DMS53 treated with DMSO at 0.1 percent for 48 hours (cell line): Measurements from ENCODE around the gene LRP6.
"Not testable (repeated sequence)": the region's sequence is repeated elsewhere in the genome, so short reads cannot be mapped to it uniquely, and the experiment has no call there.

Experiments
- DNase-seq: peaks from one replicate; lab custom pipeline; 2025; ENCODE audit not compliant: unreplicated experiment; lab: John Stamatoyannopoulos, UW

Gene LRP6

GRCh38 chr12:12265571-12266388, 1.1 kb downstream of the LRP6 start:
- DNase-seq: peak; percentile 27

DNA sequence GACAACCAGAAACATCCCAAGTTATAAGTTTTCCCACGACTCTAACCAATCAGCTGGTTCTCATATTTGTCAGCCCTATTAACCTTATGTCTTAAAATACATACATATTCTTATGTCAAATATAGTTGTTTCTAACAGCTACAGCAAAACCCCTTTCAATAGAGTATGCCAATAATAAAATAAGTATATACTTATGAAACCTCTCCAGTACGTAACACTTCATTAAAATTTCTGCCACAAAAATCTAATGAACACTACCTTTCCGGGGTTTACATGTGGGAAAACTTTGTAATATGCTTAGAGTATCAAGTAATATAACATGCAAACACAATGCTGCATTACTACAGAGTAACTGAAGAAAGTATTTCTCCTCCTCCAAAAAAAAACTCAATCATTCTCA, 1.8 kb downstream of the LRP6 start:
- DNase-seq: no peak

DNA sequence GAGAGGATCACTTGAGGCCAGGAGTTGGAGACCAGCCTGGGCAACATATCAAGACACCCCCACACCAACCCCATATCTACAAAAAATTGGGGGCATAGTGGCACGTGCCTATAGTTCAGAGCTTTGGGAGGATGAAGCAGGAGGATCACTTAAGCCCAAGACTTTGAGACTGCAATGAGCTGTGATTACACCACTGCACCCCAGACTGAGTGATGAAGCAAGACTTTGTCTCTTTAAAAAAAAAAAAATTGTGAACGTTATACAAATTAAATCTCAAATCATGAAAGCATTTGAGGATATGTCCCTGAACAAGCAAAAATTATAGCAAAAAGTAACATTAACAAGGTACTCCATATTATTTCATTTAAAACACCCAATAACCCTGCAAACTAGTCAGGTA, 2.9 kb downstream of the LRP6 start:
- no peak for DNase-seq

GRCh38 chr12:12256291-12256757, 10.5 kb downstream of the LRP6 start:
- not testable (repeated sequence) for DNase-seq

DNA sequence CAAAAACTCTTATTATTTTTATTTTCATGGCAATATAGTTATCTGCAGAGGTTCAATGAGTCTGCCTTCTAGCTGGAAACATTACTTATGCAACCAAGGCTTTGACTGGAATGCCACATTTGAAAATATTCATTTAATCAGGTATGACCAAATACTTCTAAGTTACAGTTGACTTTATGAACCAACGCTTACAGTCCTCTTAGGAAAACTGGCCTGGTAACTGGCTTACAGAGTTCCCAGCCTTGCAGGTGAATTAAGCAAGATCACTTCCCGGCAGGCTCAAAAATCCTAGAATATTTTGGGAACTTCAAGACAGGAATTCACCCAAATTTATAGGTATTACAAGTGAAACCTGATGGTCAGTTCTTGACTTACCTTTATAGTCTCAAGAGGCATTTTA, 12.3 kb downstream of the LRP6 start:
- no peak for DNase-seq

GRCh38 chr12:12249216-12250050, 17.4 kb downstream of the LRP6 start:
- DNase-seq: no peak

GRCh38 chr12:12247584-12247983, 19.3 kb downstream of the LRP6 start:
- DNase-seq: no peak

- no peak for DNase-seq
These were observed 22.5 kb downstream of the LRP6 start for GRCh38 chr12:12244341-12244740.

DNA sequence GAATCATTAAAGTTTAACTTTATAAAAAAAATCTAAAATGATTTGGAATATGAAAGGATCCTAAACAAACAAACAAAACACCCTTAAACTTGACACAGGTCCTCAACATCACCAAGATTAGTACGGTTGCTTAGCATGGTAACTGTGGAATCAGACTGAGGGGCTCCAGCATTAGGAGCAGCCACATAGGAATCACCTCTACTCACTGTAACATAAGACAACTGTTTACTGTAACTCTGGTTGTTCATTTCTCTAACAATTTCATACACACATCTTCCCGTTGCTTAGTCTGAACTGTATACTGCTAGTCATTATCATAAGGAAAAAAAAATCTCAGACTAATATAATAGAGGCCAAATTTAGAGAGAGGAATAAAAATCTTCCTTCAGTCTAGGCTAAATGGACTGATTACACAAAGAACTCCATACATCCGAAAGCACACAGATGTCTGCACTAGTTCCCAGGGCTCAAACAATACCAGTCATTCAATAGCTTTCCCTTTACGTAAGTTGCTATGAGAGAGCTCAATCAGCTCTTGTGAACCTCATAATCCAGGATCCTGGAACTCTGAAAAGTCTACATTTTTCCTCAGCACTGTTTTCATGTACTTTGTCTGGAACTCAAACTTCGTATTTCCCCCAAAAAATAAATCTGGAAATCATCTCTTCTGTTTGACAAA, 26.0 kb downstream of the LRP6 start:
- no peak for DNase-seq

GRCh38 chr12:12239127-12239526, 27.7 kb downstream of the LRP6 start:
- DNase-seq: no peak

DNA sequence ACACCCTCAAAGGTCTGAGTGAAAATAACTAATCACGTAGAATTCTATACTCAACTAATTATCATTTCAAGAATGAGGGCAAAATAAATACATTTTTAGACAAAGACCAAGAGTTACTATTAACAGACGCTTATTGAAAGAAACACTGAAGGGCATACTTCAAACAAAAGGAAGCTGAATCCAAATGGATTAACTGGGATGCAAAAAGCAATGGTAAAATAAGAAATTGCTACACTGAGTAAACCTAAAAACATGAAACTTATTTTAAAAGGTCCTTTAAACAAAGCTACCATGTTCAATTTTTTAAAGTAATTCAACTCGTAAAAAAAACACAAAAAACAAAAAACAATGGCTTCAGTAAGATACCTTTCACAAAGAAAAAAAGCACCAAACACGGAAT, 28.2 kb downstream of the LRP6 start:
- DNase-seq: no peak

DNA sequence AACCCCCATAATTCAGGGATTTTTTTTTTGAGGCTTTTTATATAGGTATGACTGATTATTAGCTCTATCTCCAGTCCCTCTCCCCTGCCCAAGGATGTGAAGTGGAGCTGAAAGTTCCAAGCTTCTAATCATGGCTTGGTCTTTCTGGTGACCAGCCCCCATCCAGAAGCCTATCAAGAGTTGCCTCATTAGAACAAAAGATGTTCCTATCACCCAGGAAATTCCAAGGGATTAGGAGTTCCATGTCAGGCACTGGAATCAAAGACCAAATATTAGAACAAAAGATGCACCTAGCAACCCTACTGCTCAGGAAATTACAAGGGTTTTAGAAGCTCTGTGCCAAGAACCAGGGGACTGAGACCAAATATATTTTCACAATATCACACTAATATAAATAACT, 29.9 kb downstream of the LRP6 start:
- no peak for DNase-seq

DNA sequence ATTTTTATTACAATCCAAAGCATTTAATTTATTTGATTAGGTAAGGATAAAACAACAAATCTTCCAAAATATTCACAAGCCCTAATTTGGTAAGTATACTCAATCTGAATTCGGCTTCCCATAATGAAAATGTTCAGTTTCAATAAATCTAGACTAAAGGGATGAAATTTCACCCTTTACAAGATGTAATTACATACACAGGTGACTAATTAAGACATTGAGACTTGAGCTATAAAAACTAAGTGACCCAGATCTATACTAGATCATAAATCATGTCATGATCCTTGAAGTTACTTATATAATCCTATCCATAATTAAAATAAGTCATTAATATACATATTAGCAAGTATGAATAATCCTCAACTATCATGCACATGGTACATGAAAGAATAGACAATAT, 36.6 kb downstream of the LRP6 start:
- DNase-seq: no peak

DNA sequence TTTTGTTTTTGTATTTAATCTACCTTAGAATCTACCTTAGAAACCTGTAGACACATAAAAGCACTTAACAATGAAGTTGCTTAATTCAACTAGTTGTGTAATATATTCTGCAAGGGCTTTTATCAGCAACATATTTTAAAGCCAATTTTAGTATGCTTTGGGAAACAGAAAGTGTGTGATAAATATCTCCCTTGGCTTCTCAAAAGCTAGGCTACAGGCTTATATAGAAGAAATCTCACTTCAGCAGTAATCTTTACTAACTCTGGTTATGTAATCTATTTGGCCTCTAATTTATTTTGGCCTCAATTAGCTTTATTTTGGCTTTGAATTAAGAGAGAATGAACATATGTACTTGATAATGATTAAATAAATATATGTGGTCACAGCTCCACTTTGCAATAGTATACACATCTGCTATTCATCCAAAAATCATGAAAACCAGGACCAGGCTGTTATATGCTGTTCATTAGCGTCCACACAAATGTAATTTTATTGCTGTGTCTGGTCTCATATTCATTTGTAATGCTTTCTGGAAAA, 37.2 kb downstream of the LRP6 start:
- DNase-seq: no peak

DNA sequence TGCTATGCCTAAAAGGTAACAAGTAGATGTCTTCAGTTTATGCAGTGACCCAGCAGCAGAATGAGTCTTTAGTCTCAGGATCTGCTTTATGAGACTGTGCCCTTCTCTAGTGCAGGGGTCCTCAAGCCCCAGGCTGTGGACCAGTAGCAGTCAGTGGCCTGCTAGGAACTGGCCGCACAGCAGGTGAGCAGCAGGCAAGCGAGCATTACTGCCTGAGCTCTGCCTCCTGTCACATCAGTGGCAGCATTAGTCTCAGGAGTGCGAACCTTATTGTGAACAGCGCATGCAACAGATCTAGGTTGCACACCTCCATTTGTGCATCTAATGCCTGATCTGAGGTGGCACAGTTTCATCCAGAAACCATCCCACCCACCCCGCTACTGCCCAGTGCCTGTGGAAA, 38.4 kb downstream of the LRP6 start:
- DNase-seq: no peak

DNA sequence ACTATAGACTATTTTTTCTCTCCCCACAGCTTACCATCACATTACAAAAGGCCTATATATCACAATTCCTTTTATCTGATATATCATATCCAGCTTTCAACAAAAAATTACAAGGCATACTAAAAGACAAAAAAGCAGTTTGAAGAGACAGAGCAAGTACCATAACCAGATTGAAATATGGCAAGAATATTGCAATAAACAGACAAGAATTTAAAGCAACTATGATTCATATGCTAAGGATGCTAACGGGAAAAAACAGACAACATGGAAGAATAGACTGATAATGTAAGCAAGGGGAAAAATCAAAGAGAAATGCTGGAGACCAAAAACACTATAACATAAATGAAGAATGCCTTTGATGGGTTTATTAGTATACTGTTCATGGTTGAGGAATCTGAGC, 40.7 kb downstream of the LRP6 start:
- DNase-seq: no peak

- DNase-seq: no peak
These were observed 42.5 kb downstream of the LRP6 start for GRCh38 chr12:12224240-12224940.

GRCh38 chr12:12221560-12221959, 45.3 kb downstream of the LRP6 start:
- DNase-seq: no peak

- no peak for DNase-seq
These were observed 47.2 kb downstream of the LRP6 start for GRCh38 chr12:12219664-12220063.

- peak; percentile 70 for DNase-seq
These were observed 49.9 kb downstream of the LRP6 start for GRCh38 chr12:12217018-12217359.
